KMS-11 (cell line): ENCODE measurements around the gene HSBP1L1.
"Not testable (repeated sequence)": the region's sequence is repeated elsewhere in the genome, so short reads cannot be mapped to it uniquely, and the experiment has no call there.

ENCODE experiments used
- H2AFZ ChIP-seq: fragments of 200-600 bp; sonication (generic); 2 replicates; pipeline ENCODE4 v1.6.1; 2016; ENCODE audit warnings: antibody characterized with exemption, mixed run types, low read depth
- H3K27ac ChIP-seq: fragments of 200-600 bp; sonication (generic); 2 replicates; pipeline ENCODE4 v1.6.1; 2016; ENCODE audit warnings: mild to moderate bottlenecking, mixed run types
- H3K27me3 ChIP-seq: fragments of 200-600 bp; sonication (generic); 2 replicates; pipeline ENCODE4 v1.6.1; 2017; ENCODE audit warnings: mild to moderate bottlenecking, low read depth, mixed run types, moderate library complexity; ENCODE audit not compliant: insufficient read depth
- H3K36me3 ChIP-seq: fragments of 200-600 bp; sonication (generic); 2 replicates; pipeline ENCODE4 v1.6.1; 2017; ENCODE audit warnings: mild to moderate bottlenecking, mixed run types; ENCODE audit not compliant: insufficient read depth
- H3K4me1 ChIP-seq: fragments of 200-600 bp; sonication (generic); 2 replicates; pipeline ENCODE4 v1.6.1; 2016; ENCODE audit warnings: mild to moderate bottlenecking, low read depth, mixed run types; ENCODE audit not compliant: poor library complexity, severe bottlenecking
- H3K4me2 ChIP-seq: fragments of 200-600 bp; sonication (generic); 2 replicates; pipeline ENCODE4 v1.7.0; 2016; ENCODE audit warnings: mild to moderate bottlenecking, mixed run types
- H3K4me3 ChIP-seq: fragments of 200-600 bp; sonication (generic); IDR thresholded peaks from 2 replicates; pipeline ENCODE4 v1.6.1; 2017; ENCODE audit warnings: low read depth, low read length, mixed read lengths; ENCODE audit not compliant: insufficient read depth
- H3K79me2 ChIP-seq: fragments of 200-600 bp; sonication (generic); 2 replicates; pipeline ENCODE4 v1.6.1; 2016; ENCODE audit warnings: low read depth, mixed run types; ENCODE audit not compliant: insufficient read depth
- H3K9ac ChIP-seq: fragments of 200-600 bp; sonication (generic); 2 replicates; pipeline ENCODE4 v1.6.1; 2016; ENCODE audit warnings: mild to moderate bottlenecking, mixed run types
- H4K20me1 ChIP-seq: fragments of 200-600 bp; sonication (generic); 2 replicates; pipeline ENCODE4 v1.6.1; 2016; ENCODE audit warnings: mild to moderate bottlenecking, mixed run types; ENCODE audit not compliant: insufficient read depth
- CTCF ChIP-seq: fragments of 200-600 bp; sonication (generic); conservative IDR thresholded peaks from 2 replicates; pipeline ENCODE4 v1.6.1; 2017; ENCODE audit warnings: low read depth, mild to moderate bottlenecking, antibody characterized with exemption, low read length, moderate library complexity, mixed read lengths

The HSBP1L1 gene

DNA sequence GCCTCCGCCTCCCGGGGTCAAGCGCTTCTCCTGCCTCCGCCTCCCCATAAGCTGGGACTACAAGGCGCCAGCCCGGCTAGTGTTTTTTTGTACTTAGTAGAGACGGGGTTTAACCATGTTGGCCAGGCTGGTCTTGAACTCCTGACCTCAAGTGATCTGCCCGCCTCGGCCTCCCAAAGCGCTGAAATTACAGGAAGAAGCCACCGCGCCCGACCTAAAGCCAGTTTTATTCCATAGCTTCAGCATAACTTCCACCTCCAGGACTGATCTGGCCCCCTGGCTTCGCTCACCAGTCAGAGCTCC lies 24.7 kb downstream of the HSBP1L1 start:
- H3K27ac ChIP-seq: peak overlapping the region; percentile 88; the same call in 1 of the 2 replicates
- peaks cover 25% of the 10 kb centered on the region for H3K4me1 ChIP-seq
- no peaks in the 10 kb centered on the region for H3K27me3 ChIP-seq
- no peak for TF ChIP-seq CTCF
- peaks cover 16% of the 10 kb centered on the region for H4K20me1 ChIP-seq
- peak overlapping the region; percentile 41; the same call in 1 of the 2 replicates for H3K4me2 ChIP-seq
- H3K79me2 ChIP-seq: peaks cover 42% of the 10 kb centered on the region
- H2AFZ ChIP-seq: peak overlapping the region; percentile 88
- no peaks in the 10 kb centered on the region for H3K36me3 ChIP-seq
- peak overlapping the region; percentile 7 for H3K4me3 ChIP-seq
- peak overlapping the region; percentile 96 for H3K9ac ChIP-seq

- Histone ChIP-seq H3K4me1 (peaks cover 12% of the 10 kb centered on the region), H4K20me1 (peaks cover 9% of the 10 kb centered on the region), H3K9ac (no peak overlapping the region), H3K36me3 (no peaks in the 10 kb centered on the region), H2AFZ (no peak overlapping the region), H3K27me3 (no peaks in the 10 kb centered on the region), H3K27ac (no peak overlapping the region), H3K4me2 (no peak overlapping the region), H3K4me3 (no peak overlapping the region), H3K79me2 (peaks cover 18% of the 10 kb centered on the region)
- no peak for TF ChIP-seq CTCF
Observed at GRCh38 chr18:79991494-79991893, 27.1 kb downstream of the HSBP1L1 start.

DNA sequence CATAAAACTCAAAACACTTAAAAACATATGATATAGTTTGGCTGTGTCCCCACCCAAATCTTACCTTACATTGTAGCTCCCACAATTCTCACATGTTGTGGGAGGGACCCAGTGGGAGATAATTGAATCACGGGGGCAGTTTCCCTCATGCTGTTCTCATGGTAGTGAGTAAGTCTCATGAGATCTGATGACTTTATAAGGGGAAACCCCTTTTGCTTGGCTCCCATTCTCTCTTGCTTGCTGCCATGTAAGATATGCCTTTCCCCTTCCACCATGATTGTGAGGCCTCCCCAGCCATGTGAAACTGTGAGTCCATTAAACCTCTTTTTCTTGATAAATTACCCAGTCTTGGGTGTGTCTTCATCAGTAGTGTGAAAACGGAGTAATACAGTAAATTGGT lies 35.3 kb downstream of the HSBP1L1 start:
- not testable (repeated sequence) for H4K20me1 ChIP-seq, H3K4me2 ChIP-seq, H3K4me1 ChIP-seq, H2AFZ ChIP-seq, H3K4me3 ChIP-seq, H3K27me3 ChIP-seq, H3K27ac ChIP-seq, H3K79me2 ChIP-seq, H3K36me3 ChIP-seq, H3K9ac ChIP-seq

DNA sequence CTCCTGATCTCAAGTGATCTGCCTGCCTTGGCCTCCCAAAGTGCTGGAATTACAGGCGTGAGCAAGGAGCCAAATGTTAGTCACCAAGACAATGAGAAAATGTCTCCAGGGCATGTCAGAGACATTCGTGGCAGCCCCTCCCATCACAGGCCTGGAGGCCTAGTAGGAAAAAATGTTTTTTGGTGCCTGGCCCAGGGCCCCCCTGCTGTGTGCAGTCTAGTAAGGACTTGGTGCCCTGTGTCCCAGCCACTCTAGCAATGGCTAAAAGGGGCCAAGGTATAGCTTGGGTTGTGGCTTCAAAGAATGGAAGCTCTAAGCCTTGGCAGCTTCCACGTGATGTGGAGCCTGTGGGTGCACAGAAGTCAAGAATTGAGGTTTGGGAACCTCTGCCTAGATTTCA lies 36.4 kb downstream of the HSBP1L1 start:
- TF ChIP-seq CTCF: no peak
- Histone ChIP-seq H3K36me3 (no peaks in the 10 kb centered on the region), H3K4me3 (no peak overlapping the region), H3K27ac (no peak overlapping the region), H3K9ac (no peak overlapping the region), H2AFZ (no peak overlapping the region), H3K79me2 (no peaks in the 10 kb centered on the region), H3K4me2 (no peak overlapping the region), H3K4me1 (no peaks in the 10 kb centered on the region), H4K20me1 (no peaks in the 10 kb centered on the region), H3K27me3 (no peaks in the 10 kb centered on the region)

- H2AFZ ChIP-seq: no peak overlapping the region
- H3K4me3 ChIP-seq: no peak overlapping the region
- H3K79me2 ChIP-seq: no peaks in the 10 kb centered on the region
- no peaks in the 10 kb centered on the region for H3K36me3 ChIP-seq
- H3K4me1 ChIP-seq: no peaks in the 10 kb centered on the region
- no peak overlapping the region for H3K4me2 ChIP-seq
- H3K9ac ChIP-seq: no peak overlapping the region
- no peak for TF ChIP-seq CTCF
- no peaks in the 10 kb centered on the region for H4K20me1 ChIP-seq
- no peaks in the 10 kb centered on the region for H3K27me3 ChIP-seq
- no peak overlapping the region for H3K27ac ChIP-seq
Observed at GRCh38 chr18:80002468-80002867, 38.0 kb downstream of the HSBP1L1 start.
